ENCODE measurements around the gene C10orf143. TPM values are rescaled to one million over a fixed set of nuclear protein-coding genes. Genes with fewer than 3 reads are reported as not detected.

Gene C10orf143
- total and polyA plus RNA-seq, 2 experiments from 2014 or later, result 0.21 to 3.7 TPM

- Mint-ChIP-seq H3K36me3 (ENCODE audit: low read depth) (no peaks in the 10 kb centered on the region), H3K27me3 (ENCODE audit: insufficient read depth, low read depth, poor library complexity) (no peaks in the 10 kb centered on the region), H3K4me1 (peaks cover 7% of the 10 kb centered on the region; the same call in 2 of the 3 replicates), H3K4me3 (no peak overlapping the region), H3K27ac (no peak overlapping the region), H3K9me3 (0 out of 3 replicates have a peak, but pooled peaks cover under 1% of the 10 kb centered on the region)
- no peaks in the 10 kb centered on the region for H3K36me3 ChIP-seq (ENCODE audit: insufficient read depth)
- H4K20me1 ChIP-seq (replicated peaks; ENCODE audit: insufficient read depth), result no peaks in the 10 kb centered on the region
- H3K4me3 ChIP-seq, result no peak overlapping the region
- H3F3A ChIP-seq (replicated peaks; ENCODE audit: low read depth), result no peaks in the 10 kb centered on the region
- peak overlapping the region; percentile 6; the same call in 1 of the 2 replicates for H3K4me2 ChIP-seq
- H3K9me2 ChIP-seq (ENCODE audit: insufficient read depth), result no peaks in the 10 kb centered on the region
- DNase-seq (ENCODE audit: low spot score) (peak; percentile 48), ATAC-seq (no peak)
- no peak for TF ChIP-seq JUNB (IDR thresholded peaks at IDR 0.05; ENCODE audit: unreplicated experiment)
- no peak for TF ChIP-seq POLR2AphosphoS5 (IDR thresholded peaks at IDR 0.05; ENCODE audit: low read depth)
- TF ChIP-seq EZH2 (IDR thresholded peaks at IDR 0.05; ENCODE audit: low read depth, unreplicated experiment), result no peak
- no peak for TF ChIP-seq CREB1 (CRISPR knock-in tag; IDR thresholded peaks at IDR 0.05; ENCODE audit: low read depth)
- no peak for TF ChIP-seq REST (IDR thresholded peaks at IDR 0.05; ENCODE audit: unreplicated experiment)
- no peak for TF ChIP-seq CTCF (conservative IDR thresholded peaks at IDR 0.05; ENCODE audit: low read depth in 2 of 2)
- no peak for TF ChIP-seq EZH2phosphoT487 (IDR thresholded peaks at IDR 0.05; ENCODE audit: unreplicated experiment)
- no peak for TF ChIP-seq NANOG (IDR thresholded peaks at IDR 0.05; ENCODE audit: borderline replicate concordance)
- no peak for TF ChIP-seq ZNF462 (CRISPR knock-in tag; IDR thresholded peaks at IDR 0.05)
- H3K27ac ChIP-seq (ENCODE audit: low read depth), result no peak overlapping the region
- H3K27me3 ChIP-seq (ENCODE audit: insufficient read depth), result no peaks in the 10 kb centered on the region
- H3K4me1 ChIP-seq (ENCODE audit: insufficient read depth), result no peaks in the 10 kb centered on the region; the same call in none of the 2 replicates
- H2AFZ ChIP-seq, result no peak overlapping the region
- H3K79me2 ChIP-seq (replicated peaks; ENCODE audit: insufficient read depth), result no peaks in the 10 kb centered on the region
Observed at GRCh38 chr10:130078120-130078519, 32.5 kb downstream of the C10orf143 start.

All from GM23338 (cell line).